Activated CD8-positive, alpha-beta T cell treated with anti-CD3 and anti-CD28 coated beads for 36 hours (primary cell): ENCODE results near the gene KCTD11. TPM values are rescaled to one million over a fixed set of nuclear protein-coding genes. Genes with fewer than 3 reads are reported as not detected.
"Not testable (repeated sequence)": the region's sequence is repeated elsewhere in the genome, so short reads cannot be mapped to it uniquely, and the experiment has no call there.

Source experiments
- ATAC-seq: fragments of 200-7000 bp; cut with Tn5 transposase; one replicate; pipeline ENCODE4 v1.10.0; 2021; ENCODE audit warnings: mild to moderate bottlenecking, moderate library complexity
- CTCF ChIA-PET: fragments of 350-600 bp; sonication (Branson Sonifier 250); formaldehyde crosslinking; loops from one replicate; lab custom pipeline; 2021; ENCODE audit warnings: antibody characterized with exemption; lab: Charles Lee
- POLR2A ChIA-PET: fragments of 350-600 bp; sonication (Branson Sonifier 250); formaldehyde crosslinking; loops from one replicate; lab custom pipeline; 2021; ENCODE audit warnings: antibody characterized with exemption; lab: Charles Lee
- DNase-seq: peaks from one replicate; pipeline ENCODE4 v3.0.0-alpha.2; 2020
- H3K27ac Mint-ChIP-seq: one replicate; pipeline ENCODE4 v1.8.0; 2021; ENCODE audit warnings: mild to moderate bottlenecking, mixed read lengths
- H3K27me3 Mint-ChIP-seq: one replicate; pipeline ENCODE4 v1.8.0; 2021; ENCODE audit warnings: mixed read lengths
- H3K36me3 Mint-ChIP-seq: one replicate; pipeline ENCODE4 v1.8.0; 2021; ENCODE audit warnings: low read depth, mixed read lengths
- H3K4me1 Mint-ChIP-seq: one replicate; pipeline ENCODE4 v1.8.0; 2021; ENCODE audit warnings: low read depth, mixed read lengths
- H3K4me3 Mint-ChIP-seq: one replicate; pipeline ENCODE4 v1.8.0; 2021; ENCODE audit warnings: mild to moderate bottlenecking, moderate library complexity, mixed read lengths
- H3K9me3 Mint-ChIP-seq: one replicate; pipeline ENCODE4 v1.8.0; 2021; ENCODE audit warnings: mixed read lengths
- intact Hi-C: fragments of 100-400 bp; cut with micrococcal nuclease; formaldehyde crosslinking; loops from one replicate; pipeline ENCODE4 v1.10.0; 2022
- total RNA-seq, 2 experiments: library from RNA; stranded (reverse); gene quantifications; one replicate each; pipeline ENCODE4 v1.2.3, GENCODE V29; 2021
- TF ChIP-seq, protein P1 (sequence below): fragments of 200-600 bp; IDR thresholded peaks from one replicate; pipeline ENCODE4 v1.8.0; 2022; ENCODE audit warnings: antibody characterized with exemption, mild to moderate bottlenecking

Gene KCTD11
- total RNA-seq, 2 experiments from 2014 or later: 11.0 to 11.2 TPM

DNA sequence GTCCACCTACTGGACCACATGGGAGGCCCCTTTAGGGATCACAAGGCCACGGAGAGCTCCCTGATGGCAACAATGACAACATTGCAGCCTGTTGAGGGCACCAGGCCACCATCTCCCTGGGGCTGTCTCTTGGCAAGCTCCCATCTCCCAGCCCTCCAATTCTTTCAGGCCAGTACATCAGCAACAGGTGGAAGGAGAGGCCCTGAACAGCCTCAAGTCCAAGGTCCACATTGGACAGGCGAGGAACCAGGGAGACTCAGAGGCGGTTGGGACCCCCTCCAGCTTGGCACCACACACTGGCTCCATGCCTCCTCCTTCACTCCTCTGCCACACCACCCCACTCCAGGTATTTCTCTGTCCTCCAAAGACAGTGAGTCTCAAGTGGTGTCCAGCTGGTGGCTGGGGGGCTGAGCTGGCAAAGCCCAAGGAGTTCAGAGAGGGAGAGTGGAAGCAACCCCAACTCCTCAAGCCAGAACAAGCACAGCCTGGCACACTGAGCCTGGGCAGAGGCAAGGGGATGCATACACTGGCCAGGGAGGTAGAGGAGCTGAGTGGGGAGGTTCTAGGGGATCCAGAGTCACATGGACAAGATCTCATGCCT is 16.9 kb upstream of the KCTD11 start:
- ChIA-PET CTCF (interaction anchor here (1.2 to 6.3 kb wide), 5 partner anchors 11 to 39 kb away, joined by 3 to 60 read pairs (median 21); no protein-coding TSS in a partner anchor), POLR2A (interaction anchor here (0.6 to 7.8 kb wide), 11 partner anchors 9 to 352 kb away, joined by 3 to 87 read pairs (median 3); partner anchors contain the start of genes ACADVL, DLG4, GPS2 and KCTD11)
- H3K9me3 Mint-ChIP-seq: no peaks in the 10 kb centered on the region
- ATAC-seq (no peak), DNase-seq (no peak)
- H3K27ac Mint-ChIP-seq: peak overlapping the region; percentile 93
- intact Hi-C loops: no loop called here
- H3K4me1 Mint-ChIP-seq: peaks cover 49% of the 10 kb centered on the region
- no peaks in the 10 kb centered on the region for H3K27me3 Mint-ChIP-seq
- peaks cover 25% of the 10 kb centered on the region for H3K36me3 Mint-ChIP-seq
- TF ChIP-seq, protein P1, sequence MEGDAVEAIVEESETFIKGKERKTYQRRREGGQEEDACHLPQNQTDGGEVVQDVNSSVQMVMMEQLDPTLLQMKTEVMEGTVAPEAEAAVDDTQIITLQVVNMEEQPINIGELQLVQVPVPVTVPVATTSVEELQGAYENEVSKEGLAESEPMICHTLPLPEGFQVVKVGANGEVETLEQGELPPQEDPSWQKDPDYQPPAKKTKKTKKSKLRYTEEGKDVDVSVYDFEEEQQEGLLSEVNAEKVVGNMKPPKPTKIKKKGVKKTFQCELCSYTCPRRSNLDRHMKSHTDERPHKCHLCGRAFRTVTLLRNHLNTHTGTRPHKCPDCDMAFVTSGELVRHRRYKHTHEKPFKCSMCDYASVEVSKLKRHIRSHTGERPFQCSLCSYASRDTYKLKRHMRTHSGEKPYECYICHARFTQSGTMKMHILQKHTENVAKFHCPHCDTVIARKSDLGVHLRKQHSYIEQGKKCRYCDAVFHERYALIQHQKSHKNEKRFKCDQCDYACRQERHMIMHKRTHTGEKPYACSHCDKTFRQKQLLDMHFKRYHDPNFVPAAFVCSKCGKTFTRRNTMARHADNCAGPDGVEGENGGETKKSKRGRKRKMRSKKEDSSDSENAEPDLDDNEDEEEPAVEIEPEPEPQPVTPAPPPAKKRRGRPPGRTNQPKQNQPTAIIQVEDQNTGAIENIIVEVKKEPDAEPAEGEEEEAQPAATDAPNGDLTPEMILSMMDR: no peak
- H3K4me3 Mint-ChIP-seq: peak overlapping the region; percentile 89

DNA sequence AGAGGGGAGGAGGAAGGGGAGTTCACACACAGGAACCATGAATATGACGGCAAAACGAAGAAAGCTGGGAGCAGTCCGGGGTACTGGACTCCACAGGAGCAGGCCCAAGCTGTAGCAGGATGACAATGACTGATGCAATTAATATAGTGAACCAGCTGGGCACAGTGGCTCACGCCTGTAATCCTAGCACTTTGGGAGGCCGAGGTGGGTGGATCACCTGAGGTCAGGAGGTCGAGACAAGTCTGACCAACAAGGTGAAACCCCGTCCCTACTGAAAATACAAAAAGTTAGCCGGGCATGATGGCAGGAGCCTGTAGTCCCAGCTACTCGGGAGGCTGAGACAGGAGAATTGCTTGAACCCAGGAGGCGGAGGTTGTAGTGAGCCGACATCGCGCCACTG is 16.2 kb upstream of the KCTD11 start:
- CTCF ChIA-PET: interaction anchor here (0.9 to 6.3 kb wide), 5 partner anchors 11 to 22 kb away, joined by 3 to 60 read pairs (median 21); partner anchors contain the start of gene TMEM95
- peaks cover 27% of the 10 kb centered on the region for H3K36me3 Mint-ChIP-seq
- ATAC-seq, H3K27me3 Mint-ChIP-seq, H3K9me3 Mint-ChIP-seq, DNase-seq, intact Hi-C loops: not testable (repeated sequence)
- peak overlapping the region; percentile 89 for H3K4me3 Mint-ChIP-seq
- H3K4me1 Mint-ChIP-seq: peaks cover 47% of the 10 kb centered on the region
- POLR2A ChIA-PET: interaction anchor here (0.9 to 7.8 kb wide), 14 partner anchors 8 to 351 kb away, joined by 3 to 87 read pairs (median 4); partner anchors contain the start of genes ACADVL, DLG4, GPS2 and KCTD11
- peak overlapping the region; percentile 93 for H3K27ac Mint-ChIP-seq

DNA sequence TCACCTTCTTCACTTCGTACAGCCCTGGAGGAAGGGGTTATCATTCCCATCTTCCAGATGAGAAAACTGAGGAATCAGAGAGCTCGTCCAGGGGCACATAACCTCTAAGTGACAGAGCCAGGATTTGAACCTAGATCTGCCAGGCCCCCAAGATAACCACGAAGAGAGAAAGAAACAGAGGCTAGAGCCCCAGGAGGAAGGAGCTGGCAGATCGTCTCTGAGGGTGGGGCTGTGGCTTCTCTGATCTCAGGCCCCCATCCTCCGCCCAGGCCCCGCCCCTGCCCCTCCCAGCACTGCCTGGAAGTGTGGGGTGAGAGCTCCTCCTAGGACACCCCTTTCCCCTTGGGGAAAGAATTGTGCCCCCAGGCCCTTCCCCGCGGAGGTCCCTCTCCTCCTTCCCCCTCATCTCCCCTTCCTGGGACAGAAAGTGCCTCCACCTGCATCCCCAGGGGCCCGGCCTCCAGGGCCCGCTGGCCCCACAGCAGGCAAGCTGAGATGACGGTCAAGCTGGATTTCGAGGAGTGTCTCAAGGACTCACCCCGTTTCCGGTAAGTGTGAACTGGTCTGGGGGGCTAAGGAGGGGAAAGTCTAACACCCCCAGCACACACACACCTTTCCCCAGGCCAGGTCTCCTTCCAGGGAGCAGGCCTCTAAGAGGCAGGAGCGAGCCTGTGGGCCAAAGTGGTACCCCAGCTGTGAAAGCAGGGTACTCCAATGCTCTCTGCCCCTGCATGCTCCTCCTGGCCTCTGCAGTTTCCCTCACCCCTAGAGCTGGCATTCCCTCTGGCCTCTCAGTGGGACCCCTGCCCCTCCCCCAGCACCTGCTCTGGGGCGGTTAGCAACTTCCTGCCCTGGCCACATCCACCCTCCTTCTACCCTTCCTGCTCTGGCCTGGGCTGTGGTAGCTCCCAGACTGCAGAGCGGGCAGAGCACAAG is 15.5 kb upstream of the KCTD11 start, which contains the start of gene ACAP1:
Gene ACAP1 (plus strand): TSS at position 290 of the 936 bp plus-strand sequence. CDS start 206 bp downstream, at position 496.
- Mint-ChIP-seq H3K27me3 (no peaks in the 10 kb centered on the region), H3K27ac (peak within 1 kb of the TSS; percentile 93), H3K4me3 (peak within 1 kb of the TSS; percentile 89), H3K36me3 (peaks cover 29% of the 10 kb centered on the region), H3K9me3 (no peaks in the 10 kb centered on the region), H3K4me1 (peaks cover 47% of the 10 kb centered on the region)
- TF ChIP-seq, protein P1: no peak
- ChIA-PET CTCF (interaction anchor here (0.9 to 6.3 kb wide), 13 partner anchors 8 to 351 kb away, joined by 3 to 60 read pairs (median 6); partner anchors contain the start of genes GPS2, SLC2A4, SOX15 and TMEM95), POLR2A (interaction anchor here (0.6 to 7.8 kb wide), 16 partner anchors 7 to 350 kb away, joined by 3 to 87 read pairs (median 3); partner anchors contain the start of genes ACADVL, DLG4, DVL2 and GPS2)
- DNase-seq: peak; percentile 93
- intact Hi-C loops: no loop called here
- peak; percentile 94 for ATAC-seq

DNA sequence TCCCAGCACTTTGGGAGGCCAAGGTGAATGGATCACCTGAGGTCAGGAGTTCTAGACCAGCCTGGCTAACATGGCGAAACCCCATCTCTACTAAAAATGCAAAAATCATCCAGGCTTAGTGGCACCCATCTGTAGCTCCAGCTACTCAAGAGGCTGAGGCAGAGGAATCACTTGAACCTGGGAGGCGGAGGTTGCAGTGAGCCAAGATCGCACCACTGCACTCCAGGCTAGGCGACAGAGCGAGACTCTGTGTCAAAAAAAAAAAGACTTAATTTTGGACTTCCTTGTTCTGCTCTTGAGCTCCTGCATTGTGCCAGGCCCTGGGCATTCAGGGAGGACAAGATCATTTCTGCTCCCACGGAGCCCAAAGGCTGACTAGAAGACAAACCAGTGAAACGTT is 14.4 kb upstream of the KCTD11 start:
- ChIA-PET POLR2A (interaction anchor here (0.6 to 7.8 kb wide), 8 partner anchors 11 to 119 kb away, joined by 3 to 87 read pairs (median 3); partner anchors contain the start of genes DVL2, GPS2 and KCTD11), CTCF (interaction anchor here (1.0 to 6.3 kb wide), 10 partner anchors 9 to 350 kb away, joined by 3 to 60 read pairs (median 6); partner anchors contain the start of genes GPS2, SLC2A4 and TP53)
- peaks cover 40% of the 10 kb centered on the region for H3K4me1 Mint-ChIP-seq
- H3K9me3 Mint-ChIP-seq, intact Hi-C loops, DNase-seq, H3K27me3 Mint-ChIP-seq, ATAC-seq: not testable (repeated sequence)
- peak overlapping the region; percentile 89 for H3K4me3 Mint-ChIP-seq
- peaks cover 31% of the 10 kb centered on the region for H3K36me3 Mint-ChIP-seq
- H3K27ac Mint-ChIP-seq: peak overlapping the region; percentile 93

DNA sequence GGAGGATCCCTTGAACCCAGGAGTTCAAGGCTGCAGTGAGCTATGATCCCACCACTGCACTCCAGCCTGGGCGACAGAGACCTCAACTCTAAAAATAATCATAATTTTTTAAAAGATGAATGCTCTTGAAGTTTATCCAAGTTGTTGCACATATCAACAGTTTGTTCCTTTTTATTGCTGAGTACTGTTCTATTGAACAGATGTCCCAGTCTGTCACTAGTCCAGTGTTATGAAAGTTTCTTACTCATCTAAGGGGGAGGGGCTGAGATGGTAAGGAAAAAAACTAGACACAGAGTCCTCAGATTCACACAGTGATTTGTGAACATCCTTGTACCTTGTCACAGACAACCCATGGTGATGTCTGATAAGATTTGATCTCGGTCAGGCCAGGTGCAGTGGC is 11.8 kb upstream of the KCTD11 start:
- Mint-ChIP-seq H3K9me3 (no peaks in the 10 kb centered on the region), H3K27ac (no peak overlapping the region), H3K27me3 (no peaks in the 10 kb centered on the region), H3K4me1 (peaks cover 30% of the 10 kb centered on the region), H3K36me3 (peaks cover 43% of the 10 kb centered on the region), H3K4me3 (no peak overlapping the region)
- ChIA-PET CTCF (interaction anchor here (3.2 kb wide), 1 partner anchor 9 kb away, joined by 8 read pairs; no protein-coding TSS in a partner anchor), POLR2A (interaction anchor here (7.8 kb wide), 1 partner anchor 8 kb away, joined by 76 read pairs; the partner anchor contains the start of gene KCTD11)
- no peak for DNase-seq
- intact Hi-C loops: no loop called here
- TF ChIP-seq, protein P1: no peak
- no peak for ATAC-seq
